ENCODE results near the gene BCL7A. TPM values are rescaled to one million over a fixed set of nuclear protein-coding genes. Genes with fewer than 3 reads are reported as not detected.
A peak's percentile ranks its signal among the peaks of the same experiment; 100 is the strongest.

BCL7A gene
- polyA plus RNA-seq, 2 of the 4 experiments (the other 2 are of a cell fraction) = 9.2 to 9.4 TPM

GRCh38 chr12:121980892-121981272 lies 40.8 kb upstream of the BCL7A start:
- 91% methylated on average over 14 of the region's 14 CpGs for WGBS (ENCODE audit: missing lambda C conversion rate)
- ATAC-seq (peak in 1 of 2 experiments; percentile 29; a peak in 3 of 6 replicates), DNase-seq (ENCODE audit: low read depth in 1 of 2, low spot score in 1 of 2) (no peak), FAIRE-seq (no peak)
- Histone ChIP-seq H3K4me3 (no peak overlapping the region), H3K27ac (no peak overlapping the region), H3K4me2 (no peak overlapping the region), H3K4me1 (no peaks in the 10 kb centered on the region), H3K9me3 (no peaks in the 10 kb centered on the region)
- TF ChIP-seq MAFK (IDR thresholded peaks at IDR 0.05; ENCODE audit: partially characterized antibody) = peak; percentile 74
- TF ChIP-seq RFX5 (IDR thresholded peaks at IDR 0.05) = no peak
- ChIA-PET CTCF (interaction anchor here (0.7 kb wide), 1 partner anchor 11 kb away, joined by 3 read pairs; no protein-coding TSS in a partner anchor), POLR2A (no interaction called here)

- Histone ChIP-seq H3K4me3 (no peak overlapping the region), H3K9me3 (no peaks in the 10 kb centered on the region), H3K4me1 (no peaks in the 10 kb centered on the region), H3K27ac (no peak overlapping the region), H3K4me2 (no peak overlapping the region)
- ChIA-PET CTCF (interaction anchor here (0.7 to 1.4 kb wide), 2 partner anchors 10 to 149 kb away, joined by 3 read pairs; no protein-coding TSS in a partner anchor), POLR2A (no interaction called here)
- WGBS (ENCODE audit: missing lambda C conversion rate) = 72% methylated on average over 8 of the region's 8 CpGs
- FAIRE-seq (no peak), ATAC-seq (peak in 1 of 2 experiments; percentile 40; a peak in 2 of 6 replicates), DNase-seq (ENCODE audit: low read depth in 1 of 2, low spot score in 1 of 2) (no peak)
- no peak for TF ChIP-seq KDM5A (IDR thresholded peaks at IDR 0.05)
- TF ChIP-seq NR3C1 (IDR thresholded peaks at IDR 0.05) = no peak
- TF ChIP-seq SMC3 (IDR thresholded peaks at IDR 0.05) = no peak
- TF ChIP-seq POLR2AphosphoS2 (conservative IDR thresholded peaks at IDR 0.05; ENCODE audit: low read length) = no peak
- no peak for TF ChIP-seq RAD21 (conservative IDR thresholded peaks at IDR 0.05 in 1 of 2, IDR thresholded peaks at IDR 0.05 in 1 of 2)
- no peak for TF ChIP-seq ZFP36 (IDR thresholded peaks at IDR 0.05; ENCODE audit: borderline replicate concordance, partially characterized antibody)
- no peak for TF ChIP-seq CBX8 (IDR thresholded peaks at IDR 0.05)
- no peak for TF ChIP-seq SREBF2 (IDR thresholded peaks at IDR 0.05)
- TF ChIP-seq BCL3 (IDR thresholded peaks at IDR 0.05) = no peak
- TF ChIP-seq CEBPB (IDR thresholded peaks at IDR 0.05) = no peak
- no peak for TF ChIP-seq CTCF (IDR thresholded peaks at IDR 0.05)
- no peak for TF ChIP-seq NPAS2 (CRISPR knock-in tag; IDR thresholded peaks at IDR 0.05; ENCODE audit: borderline replicate concordance)
- no peak for TF ChIP-seq MYC (IDR thresholded peaks at IDR 0.05; ENCODE audit: borderline replicate concordance, low read length)
- TF ChIP-seq CHD4 (IDR thresholded peaks at IDR 0.05; ENCODE audit: borderline replicate concordance) = no peak
- TF ChIP-seq MAZ (IDR thresholded peaks at IDR 0.05; ENCODE audit: borderline replicate concordance, low read depth, low read length) = no peak
- TF ChIP-seq REST (IDR thresholded peaks at IDR 0.05) = no peak
- no peak for TF ChIP-seq FOXS1 (CRISPR knock-in tag; IDR thresholded peaks at IDR 0.05)
- TF ChIP-seq TP53 (CRISPR knock-in tag; IDR thresholded peaks at IDR 0.05) = no peak
- TF ChIP-seq E2F6 (IDR thresholded peaks at IDR 0.05; ENCODE audit: borderline replicate concordance, low read depth) = no peak
Observed at GRCh38 chr12:121981456-121981855, 40.2 kb upstream of the BCL7A start.

Measured in A549 (cell line).